HG03565 (cell line): ENCODE measurements around the gene SOX4.

Source experiments
- ATAC-seq: cut with Tn5 transposase; IDR thresholded peaks from one replicate; pipeline ENCODE4 v1.9.1; 2021; ENCODE audit warnings: mild to moderate bottlenecking, moderate library complexity; ENCODE audit not compliant: unreplicated experiment

SOX4 gene

GRCh38 chr6:21593927-21594415 is 420 bp downstream of the SOX4 start:
- ATAC-seq = no peak

GRCh38 chr6:21594416-21595281 is 1.1 kb downstream of the SOX4 start:
- ATAC-seq = no peak

- no peak for ATAC-seq
Measured at GRCh38 chr6:21595285-21596144, 2.0 kb downstream of the SOX4 start.

- no peak for ATAC-seq
Measured at GRCh38 chr6:21596145-21596948, 2.8 kb downstream of the SOX4 start.

GRCh38 chr6:21596949-21597682 is 3.6 kb downstream of the SOX4 start:
- no peak for ATAC-seq

- no peak for ATAC-seq
Measured at GRCh38 chr6:21597801-21598673, 4.5 kb downstream of the SOX4 start.

GRCh38 chr6:21598674-21599023 is 5.1 kb downstream of the SOX4 start:
- ATAC-seq = no peak

GRCh38 chr6:21599051-21599696 is 5.6 kb downstream of the SOX4 start:
- no peak for ATAC-seq

GRCh38 chr6:21601339-21601923 is 7.9 kb downstream of the SOX4 start:
- ATAC-seq = no peak

- no peak for ATAC-seq
Measured at GRCh38 chr6:21601932-21602390, 8.4 kb downstream of the SOX4 start.

- ATAC-seq = peak; percentile 38
Measured at GRCh38 chr6:21603082-21603952, 9.8 kb downstream of the SOX4 start.

- no peak for ATAC-seq
Measured at GRCh38 chr6:21604081-21604480, 10.5 kb downstream of the SOX4 start.

- ATAC-seq = no peak
Measured at GRCh38 chr6:21605166-21605565, 11.6 kb downstream of the SOX4 start.

GRCh38 chr6:21608601-21609000 is 15.1 kb downstream of the SOX4 start:
- no peak for ATAC-seq

- no peak for ATAC-seq
Measured at GRCh38 chr6:21609881-21610329, 16.4 kb downstream of the SOX4 start.

- peak; percentile 92 for ATAC-seq
Measured at GRCh38 chr6:21610341-21610740, 16.8 kb downstream of the SOX4 start.

GRCh38 chr6:21611485-21611884 is 17.9 kb downstream of the SOX4 start:
- no peak for ATAC-seq
